ENCODE data around the gene CLDN24.

Gene CLDN24

GRCh38 chr4:183272384-183272783 lies 49.8 kb downstream of the CLDN24 start:
- TF ChIP-seq CTCF (IDR thresholded peaks at IDR 0.05; ENCODE audit: insufficient read depth, low read depth, low read length, missing control alignments), result no peak
- H3K4me3 ChIP-seq (ENCODE audit: low read depth, low read length), result no peak overlapping the region
- no peak for DNase-seq (ENCODE audit: low read depth)
